ENCODE results near the gene REV3L. TPM values are rescaled to one million over a fixed set of nuclear protein-coding genes. Genes with fewer than 3 reads are reported as not detected.

Gene REV3L
- polyA plus RNA-seq, 1 of the 3 experiments (the other 2 are of a cell fraction), result 7.3 TPM

DNA sequence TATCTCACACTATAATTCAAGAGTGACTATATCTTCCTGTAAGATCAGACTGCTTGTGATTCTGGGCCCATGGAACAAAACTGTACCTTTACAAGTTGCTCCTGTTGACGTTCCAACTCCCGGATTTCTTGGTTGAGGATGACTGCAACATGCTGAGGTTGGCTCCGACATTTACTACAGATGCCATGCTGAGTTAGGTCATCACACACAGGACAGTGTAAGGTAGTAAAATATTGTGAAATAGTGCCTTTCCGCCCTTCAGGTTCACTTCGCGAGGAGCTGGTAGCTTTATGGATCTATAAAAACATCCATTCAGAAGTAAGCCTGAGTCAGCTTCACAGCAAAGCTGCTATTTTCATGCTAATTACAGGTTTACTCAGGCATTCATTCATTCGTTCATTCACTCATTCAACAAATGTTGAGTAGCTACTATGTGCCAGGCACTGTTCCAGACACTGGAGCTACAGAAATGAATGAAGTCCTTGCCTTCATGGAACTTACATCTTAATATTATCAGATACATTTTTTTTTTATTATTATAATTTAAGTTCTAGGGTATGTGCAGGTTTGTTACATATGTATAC lies 175.7 kb downstream of the REV3L start:
- DNase-seq, result no peak
- Histone ChIP-seq H3K79me2 (ENCODE audit: insufficient read depth) (no peaks in the 10 kb centered on the region), H3F3A (replicated peaks; ENCODE audit: insufficient read depth) (no peaks in the 10 kb centered on the region), H3K9ac (no peak overlapping the region), H3K9me3 (no peaks in the 10 kb centered on the region), H3K27me3 (ENCODE audit: insufficient read depth) (no peaks in the 10 kb centered on the region), H3K9me2 (no peaks in the 10 kb centered on the region), H3K36me3 (replicated peaks in 1 of 2; ENCODE audit: control insufficient read depth in 1 of 2, insufficient read depth in 2 of 2, low read length in 1 of 2) (peaks cover 52 to 54% of the 10 kb centered on the region in 2 experiments), H2AFZ (ENCODE audit: low read depth) (no peak overlapping the region), H3K27ac (ENCODE audit: low read depth in 2 of 2, low read length in 1 of 2) (no peak overlapping the region), H4K20me1 (ENCODE audit: insufficient read depth) (no peaks in the 10 kb centered on the region), H3K4me2 (no peak overlapping the region), H3K4me1 (ENCODE audit: control insufficient read depth in 1 of 2, insufficient read depth in 2 of 2, low read depth in 1 of 2, low read length in 1 of 2) (no peaks in the 10 kb centered on the region), H3K4me3 (ENCODE audit: low read depth in 2 of 2, low read length in 1 of 2) (no peak overlapping the region)
- TF ChIP-seq EZH2phosphoT487 (IDR thresholded peaks at IDR 0.05; ENCODE audit: borderline replicate concordance, low read depth), result no peak
- TF ChIP-seq POLR2AphosphoS5 (IDR thresholded peaks at IDR 0.05; ENCODE audit: low read depth, low read length), result no peak
- no peak for TF ChIP-seq FOXJ3 (CRISPR knock-in tag; IDR thresholded peaks at IDR 0.05)
- no peak for TF ChIP-seq RFX5 (IDR thresholded peaks at IDR 0.05; ENCODE audit: low read length)
- TF ChIP-seq, protein P1, sequence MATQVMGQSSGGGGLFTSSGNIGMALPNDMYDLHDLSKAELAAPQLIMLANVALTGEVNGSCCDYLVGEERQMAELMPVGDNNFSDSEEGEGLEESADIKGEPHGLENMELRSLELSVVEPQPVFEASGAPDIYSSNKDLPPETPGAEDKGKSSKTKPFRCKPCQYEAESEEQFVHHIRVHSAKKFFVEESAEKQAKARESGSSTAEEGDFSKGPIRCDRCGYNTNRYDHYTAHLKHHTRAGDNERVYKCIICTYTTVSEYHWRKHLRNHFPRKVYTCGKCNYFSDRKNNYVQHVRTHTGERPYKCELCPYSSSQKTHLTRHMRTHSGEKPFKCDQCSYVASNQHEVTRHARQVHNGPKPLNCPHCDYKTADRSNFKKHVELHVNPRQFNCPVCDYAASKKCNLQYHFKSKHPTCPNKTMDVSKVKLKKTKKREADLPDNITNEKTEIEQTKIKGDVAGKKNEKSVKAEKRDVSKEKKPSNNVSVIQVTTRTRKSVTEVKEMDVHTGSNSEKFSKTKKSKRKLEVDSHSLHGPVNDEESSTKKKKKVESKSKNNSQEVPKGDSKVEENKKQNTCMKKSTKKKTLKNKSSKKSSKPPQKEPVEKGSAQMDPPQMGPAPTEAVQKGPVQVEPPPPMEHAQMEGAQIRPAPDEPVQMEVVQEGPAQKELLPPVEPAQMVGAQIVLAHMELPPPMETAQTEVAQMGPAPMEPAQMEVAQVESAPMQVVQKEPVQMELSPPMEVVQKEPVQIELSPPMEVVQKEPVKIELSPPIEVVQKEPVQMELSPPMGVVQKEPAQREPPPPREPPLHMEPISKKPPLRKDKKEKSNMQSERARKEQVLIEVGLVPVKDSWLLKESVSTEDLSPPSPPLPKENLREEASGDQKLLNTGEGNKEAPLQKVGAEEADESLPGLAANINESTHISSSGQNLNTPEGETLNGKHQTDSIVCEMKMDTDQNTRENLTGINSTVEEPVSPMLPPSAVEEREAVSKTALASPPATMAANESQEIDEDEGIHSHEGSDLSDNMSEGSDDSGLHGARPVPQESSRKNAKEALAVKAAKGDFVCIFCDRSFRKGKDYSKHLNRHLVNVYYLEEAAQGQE (IDR thresholded peaks at IDR 0.05; ENCODE audit: low read depth, low read length), result no peak
- TF ChIP-seq TCF12 (IDR thresholded peaks at IDR 0.05), result no peak
- TF ChIP-seq, protein P2, sequence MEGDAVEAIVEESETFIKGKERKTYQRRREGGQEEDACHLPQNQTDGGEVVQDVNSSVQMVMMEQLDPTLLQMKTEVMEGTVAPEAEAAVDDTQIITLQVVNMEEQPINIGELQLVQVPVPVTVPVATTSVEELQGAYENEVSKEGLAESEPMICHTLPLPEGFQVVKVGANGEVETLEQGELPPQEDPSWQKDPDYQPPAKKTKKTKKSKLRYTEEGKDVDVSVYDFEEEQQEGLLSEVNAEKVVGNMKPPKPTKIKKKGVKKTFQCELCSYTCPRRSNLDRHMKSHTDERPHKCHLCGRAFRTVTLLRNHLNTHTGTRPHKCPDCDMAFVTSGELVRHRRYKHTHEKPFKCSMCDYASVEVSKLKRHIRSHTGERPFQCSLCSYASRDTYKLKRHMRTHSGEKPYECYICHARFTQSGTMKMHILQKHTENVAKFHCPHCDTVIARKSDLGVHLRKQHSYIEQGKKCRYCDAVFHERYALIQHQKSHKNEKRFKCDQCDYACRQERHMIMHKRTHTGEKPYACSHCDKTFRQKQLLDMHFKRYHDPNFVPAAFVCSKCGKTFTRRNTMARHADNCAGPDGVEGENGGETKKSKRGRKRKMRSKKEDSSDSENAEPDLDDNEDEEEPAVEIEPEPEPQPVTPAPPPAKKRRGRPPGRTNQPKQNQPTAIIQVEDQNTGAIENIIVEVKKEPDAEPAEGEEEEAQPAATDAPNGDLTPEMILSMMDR (IDR thresholded peaks at IDR 0.05), result no peak
- TF ChIP-seq CHD2 (IDR thresholded peaks at IDR 0.05; ENCODE audit: low read length, partially characterized antibody), result no peak
- TF ChIP-seq TAF1 (IDR thresholded peaks at IDR 0.05; ENCODE audit: borderline replicate concordance, low read depth, low read length), result no peak
- no peak for TF ChIP-seq RAD21 (IDR thresholded peaks at IDR 0.05; ENCODE audit: low read length)
- TF ChIP-seq ELF1 (IDR thresholded peaks at IDR 0.05), result no peak
- TF ChIP-seq, protein P3, sequence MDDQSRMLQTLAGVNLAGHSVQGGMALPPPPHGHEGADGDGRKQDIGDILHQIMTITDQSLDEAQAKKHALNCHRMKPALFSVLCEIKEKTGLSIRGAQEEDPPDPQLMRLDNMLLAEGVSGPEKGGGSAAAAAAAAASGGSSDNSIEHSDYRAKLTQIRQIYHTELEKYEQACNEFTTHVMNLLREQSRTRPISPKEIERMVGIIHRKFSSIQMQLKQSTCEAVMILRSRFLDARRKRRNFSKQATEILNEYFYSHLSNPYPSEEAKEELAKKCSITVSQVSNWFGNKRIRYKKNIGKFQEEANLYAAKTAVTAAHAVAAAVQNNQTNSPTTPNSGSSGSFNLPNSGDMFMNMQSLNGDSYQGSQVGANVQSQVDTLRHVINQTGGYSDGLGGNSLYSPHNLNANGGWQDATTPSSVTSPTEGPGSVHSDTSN (IDR thresholded peaks at IDR 0.05), result no peak
- TF ChIP-seq NRF1 (IDR thresholded peaks at IDR 0.05; ENCODE audit: low read depth, low read length), result no peak
- CTCF ChIA-PET, result no interaction called here
- WGBS (ENCODE audit: low lambda C conversion rate), result 94% methylated on average over 7 of the region's 7 CpGs
- POLR2A ChIA-PET, result interaction anchor here (0.7 kb wide), 1 partner anchor 776 kb away, joined by 3 read pairs; no protein-coding TSS in a partner anchor
